Measurements from ENCODE around the gene PLCG2. TPM values are rescaled to one million over a fixed set of nuclear protein-coding genes. Genes with fewer than 3 reads are reported as not detected.

Gene PLCG2
- total RNA-seq, 1 experiment from 2014 or later = 6.0 TPM

- H3K27me3 Mint-ChIP-seq (ENCODE audit: low read depth) = peaks cover 11% of the 10 kb centered on the region
- Histone ChIP-seq H4K8ac (replicated peaks; ENCODE audit: insufficient read length, low read depth, low read length) (no peak overlapping the region), H3K23ac (ENCODE audit: insufficient read length, low read depth, low read length) (no peak overlapping the region), H4K5ac (ENCODE audit: insufficient read length, low read depth, low read length) (no peak overlapping the region), H4K20me1 (ENCODE audit: control insufficient read depth, insufficient read depth, insufficient read length) (no peaks in the 10 kb centered on the region), H3K79me1 (ENCODE audit: insufficient read depth, low read depth, low read length, poor library complexity, severe bottlenecking) (no peaks in the 10 kb centered on the region), H3K4ac (ENCODE audit: low read depth, low read length) (no peak overlapping the region), H2BK5ac (ENCODE audit: insufficient read length, low read length) (no peak overlapping the region), H3K56ac (ENCODE audit: insufficient read length, low read depth, low read length) (no peak overlapping the region), H2BK15ac (ENCODE audit: low read depth, low read length) (no peak overlapping the region), H3K4me1 (ENCODE audit: insufficient read depth, low read length) (peaks cover 3% of the 10 kb centered on the region; the same call in 1 of the 2 replicates), H3K27me3 (ENCODE audit: insufficient read depth, low read length) (no peaks in the 10 kb centered on the region), H2BK12ac (ENCODE audit: insufficient read length, low read depth, low read length) (no peak overlapping the region), H3K14ac (ENCODE audit: insufficient read depth, low read length) (no peak overlapping the region), H2AK5ac (ENCODE audit: insufficient read length, low read length) (no peak overlapping the region), H3K79me2 (ENCODE audit: insufficient read depth, low read length) (no peaks in the 10 kb centered on the region), H3K9me3 (ENCODE audit: control insufficient read depth, low read depth, low read length) (no peaks in the 10 kb centered on the region), H3K4me2 (ENCODE audit: insufficient read depth, insufficient read length, low read length) (no peak overlapping the region), H2BK120ac (ENCODE audit: low read depth, low read length, poor library complexity, severe bottlenecking) (no peak overlapping the region), H4K91ac (ENCODE audit: insufficient read length, low read depth, low read length) (no peak overlapping the region), H3K27ac (ENCODE audit: insufficient read length, low read depth, low read length) (no peak overlapping the region), H3K23me2 (ENCODE audit: insufficient read length, low read depth, low read length, poor library complexity, severe bottlenecking) (no peaks in the 10 kb centered on the region), H3T11ph (ENCODE audit: low read length) (no peak overlapping the region), H3K18ac (ENCODE audit: insufficient read length, low read depth, low read length) (no peak overlapping the region), H2AFZ (ENCODE audit: low read length) (no peak overlapping the region), H2BK20ac (ENCODE audit: low read depth, low read length, poor library complexity, severe bottlenecking) (no peak overlapping the region), H3K9ac (ENCODE audit: extremely low read depth, insufficient read length, low read length) (no peak overlapping the region)
- DNase-seq = no peak
- peaks cover 15 to 16% of the 10 kb centered on the region in 2 experiments for H3K4me1 Mint-ChIP-seq
- no CpG with 5 or more reads among the region's 5 CpGs for WGBS (ENCODE audit: extremely low coverage, insufficient read length, low lambda C conversion rate)
- H3K27ac Mint-ChIP-seq = no peak overlapping the region
- no peak for TF ChIP-seq CTCF (conservative IDR thresholded peaks at IDR 0.05)
- H3K4me3 Mint-ChIP-seq = no peak overlapping the region
- H3K36me3 Mint-ChIP-seq (ENCODE audit: insufficient read depth in 1 of 3, low read depth in 3 of 3) = no peaks in the 10 kb centered on the region
- H3K9me3 Mint-ChIP-seq = no peaks in the 10 kb centered on the region
Observed at GRCh38 chr16:81869326-81869725, 90.2 kb downstream of the PLCG2 start.
